ENCODE results near the gene CIB1. TPM values are rescaled to one million over a fixed set of nuclear protein-coding genes. Genes with fewer than 3 reads are reported as not detected.

Gene CIB1
- total RNA-seq, 2 donors from 2014 or later: 36.6 to 59.0 TPM

DNA sequence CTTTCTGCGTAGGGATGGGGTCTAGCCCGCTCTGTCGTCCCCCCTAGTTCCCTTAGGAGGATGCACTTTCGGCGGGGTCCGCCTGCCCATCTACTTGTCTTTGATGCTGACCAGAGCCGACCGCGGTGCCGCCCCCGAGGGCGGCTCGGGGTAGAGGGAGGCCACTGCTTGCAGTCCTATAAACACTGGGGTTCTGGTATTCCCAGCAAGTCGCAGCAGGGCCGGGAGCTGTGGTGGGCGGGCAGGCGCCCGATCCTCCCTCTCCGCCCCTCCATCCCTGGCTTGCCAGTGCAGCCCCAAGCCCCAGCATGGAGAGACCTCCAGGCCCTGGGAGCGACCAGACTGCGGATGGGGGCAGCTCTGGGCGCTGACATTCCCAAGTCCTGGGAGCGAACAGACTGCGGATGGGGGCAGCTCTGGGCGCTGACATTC, 31.8 kb downstream of the CIB1 start:
- peaks cover 50% of the 10 kb centered on the region for H3K4me1 ChIP-seq
- TF ChIP-seq, protein P1, sequence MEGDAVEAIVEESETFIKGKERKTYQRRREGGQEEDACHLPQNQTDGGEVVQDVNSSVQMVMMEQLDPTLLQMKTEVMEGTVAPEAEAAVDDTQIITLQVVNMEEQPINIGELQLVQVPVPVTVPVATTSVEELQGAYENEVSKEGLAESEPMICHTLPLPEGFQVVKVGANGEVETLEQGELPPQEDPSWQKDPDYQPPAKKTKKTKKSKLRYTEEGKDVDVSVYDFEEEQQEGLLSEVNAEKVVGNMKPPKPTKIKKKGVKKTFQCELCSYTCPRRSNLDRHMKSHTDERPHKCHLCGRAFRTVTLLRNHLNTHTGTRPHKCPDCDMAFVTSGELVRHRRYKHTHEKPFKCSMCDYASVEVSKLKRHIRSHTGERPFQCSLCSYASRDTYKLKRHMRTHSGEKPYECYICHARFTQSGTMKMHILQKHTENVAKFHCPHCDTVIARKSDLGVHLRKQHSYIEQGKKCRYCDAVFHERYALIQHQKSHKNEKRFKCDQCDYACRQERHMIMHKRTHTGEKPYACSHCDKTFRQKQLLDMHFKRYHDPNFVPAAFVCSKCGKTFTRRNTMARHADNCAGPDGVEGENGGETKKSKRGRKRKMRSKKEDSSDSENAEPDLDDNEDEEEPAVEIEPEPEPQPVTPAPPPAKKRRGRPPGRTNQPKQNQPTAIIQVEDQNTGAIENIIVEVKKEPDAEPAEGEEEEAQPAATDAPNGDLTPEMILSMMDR (IDR thresholded peaks at IDR 0.05): no peak
- no peak for TF ChIP-seq POLR2A (IDR thresholded peaks at IDR 0.05)
- intact Hi-C loops (cut with DNase I): no loop called here
- no peak for ATAC-seq
- H3K36me3 ChIP-seq (replicated peaks in 1 of 2; ENCODE audit: insufficient read depth in 1 of 2, low read depth in 2 of 2): no peaks in the 10 kb centered on the region
- H3K9me3 ChIP-seq: no peaks in the 10 kb centered on the region
- peak overlapping the region in 3 of 4 donors; percentile 73 to 90 (median 80) for H3K27ac ChIP-seq
- 0 to 9% methylated on average over 13 to 25 of the region's 25 CpGs for WGBS, 2 donors
- H3K27me3 ChIP-seq: no peaks in the 10 kb centered on the region
- peak in 1 of 4 donors; percentile 13 for DNase-seq
- peak overlapping the region; percentile 61 to 64 for H3K4me3 ChIP-seq

DNA sequence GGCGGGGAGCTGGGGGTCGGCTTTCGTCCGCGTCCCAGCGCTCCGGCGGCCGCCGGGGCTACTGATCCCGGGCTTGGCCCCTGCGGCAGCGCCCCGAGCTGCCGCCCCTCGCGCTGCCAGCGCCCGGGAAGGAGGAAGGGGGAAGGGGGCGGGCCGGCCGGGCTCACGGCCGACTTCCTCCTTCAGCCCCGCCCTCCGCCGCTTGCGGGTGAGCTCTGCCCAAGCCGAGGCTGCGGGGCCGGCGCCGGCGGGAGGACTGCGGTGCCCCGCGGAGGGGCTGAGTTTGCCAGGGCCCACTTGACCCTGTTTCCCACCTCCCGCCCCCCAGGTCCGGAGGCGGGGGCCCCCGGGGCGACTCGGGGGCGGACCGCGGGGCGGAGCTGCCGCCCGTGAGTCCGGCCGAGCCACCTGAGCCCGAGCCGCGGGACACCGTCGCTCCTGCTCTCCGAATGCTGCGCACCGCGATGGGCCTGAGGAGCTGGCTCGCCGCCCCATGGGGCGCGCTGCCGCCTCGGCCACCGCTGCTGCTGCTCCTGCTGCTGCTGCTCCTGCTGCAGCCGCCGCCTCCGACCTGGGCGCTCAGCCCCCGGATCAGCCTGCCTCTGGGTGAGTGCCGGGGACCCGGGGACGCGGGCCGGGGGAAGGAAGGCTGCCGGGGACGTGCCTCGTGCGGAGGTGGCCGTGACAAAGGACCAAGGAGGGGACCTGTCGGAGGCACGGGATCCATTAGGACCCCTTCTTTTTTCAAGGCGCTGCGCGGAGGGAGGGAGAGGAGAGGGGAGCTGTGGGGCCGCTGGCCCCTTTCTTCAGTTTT, 32.4 kb downstream of the CIB1 start, which contains the start of gene SEMA4B:
Gene SEMA4B, plus strand, starts transcription at position 201 of the 814 bp plus-strand sequence. Its CDS starts 249 bp downstream, at position 450.
- Histone ChIP-seq H3K27me3 (no peaks in the 10 kb centered on the region), H3K27ac (peak within 1 kb of the TSS; percentile 73 to 90 (median 80)), H3K4me1 (peaks cover 50% of the 10 kb centered on the region), H3K4me3 (peak within 1 kb of the TSS; percentile 61 to 64), H3K36me3 (replicated peaks in 1 of 2; ENCODE audit: insufficient read depth in 1 of 2, low read depth in 2 of 2) (no peaks in the 10 kb centered on the region), H3K9me3 (no peaks in the 10 kb centered on the region)
- intact Hi-C loops (cut with DNase I): no loop called here
- peak; percentile 87 for ATAC-seq
- 0% methylated on average over 78 of the region's 88 CpGs; no CpG with 5 or more reads in 1 of the 2 donors for WGBS, 2 donors
- DNase-seq: peak; percentile 73 to 87 (median 80)
- peak; percentile 36 to 58 (median 45) for TF ChIP-seq POLR2A (IDR thresholded peaks at IDR 0.05)
- TF ChIP-seq, protein P1 (IDR thresholded peaks at IDR 0.05): no peak

DNA sequence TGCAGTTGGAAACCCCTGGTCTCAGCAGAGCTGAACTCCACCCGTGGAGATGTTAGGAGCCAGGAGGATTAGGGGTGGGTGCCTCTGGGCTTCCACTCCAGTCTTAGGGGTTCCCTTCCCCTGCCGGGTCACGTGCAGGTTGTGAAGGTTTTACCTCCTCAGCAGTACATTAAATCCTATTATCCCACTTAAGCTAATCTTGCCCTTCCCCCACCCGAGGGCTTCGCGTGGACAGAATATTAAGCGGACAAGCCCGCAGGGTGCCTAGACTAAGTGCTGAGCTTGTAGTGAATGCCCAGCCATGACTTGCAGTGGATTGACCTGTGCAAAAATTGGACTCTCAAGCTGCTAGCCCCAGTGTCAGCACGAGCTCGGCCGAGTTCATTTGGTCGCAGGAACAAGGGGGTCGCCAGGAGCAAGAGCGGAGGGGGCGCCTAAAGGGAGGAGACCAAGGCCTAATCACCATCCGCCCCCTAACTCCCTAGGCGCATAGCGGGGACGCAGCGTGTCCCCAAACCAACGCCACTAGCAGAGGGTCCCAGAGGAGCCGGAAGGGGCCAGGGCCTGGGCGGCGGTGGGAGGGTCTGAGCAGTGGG, 33.1 kb downstream of the CIB1 start:
- WGBS, 2 donors: 31 to 50% methylated on average over 13 to 21 of the region's 24 CpGs
- Histone ChIP-seq H3K27me3 (no peaks in the 10 kb centered on the region), H3K4me1 (peaks cover 45% of the 10 kb centered on the region), H3K36me3 (replicated peaks in 1 of 2; ENCODE audit: insufficient read depth in 1 of 2, low read depth in 2 of 2) (no peaks in the 10 kb centered on the region), H3K4me3 (peak overlapping the region; percentile 61 to 64), H3K9me3 (no peaks in the 10 kb centered on the region), H3K27ac (peak overlapping the region; percentile 73 to 90 (median 80))
- TF ChIP-seq POLR2A (IDR thresholded peaks at IDR 0.05): no peak
- TF ChIP-seq, protein P1 (IDR thresholded peaks at IDR 0.05): no peak
- ATAC-seq (peak; percentile 6), DNase-seq (peak in 1 of 4 donors; percentile 13)
- intact Hi-C loops (cut with DNase I): no loop called here

DNA sequence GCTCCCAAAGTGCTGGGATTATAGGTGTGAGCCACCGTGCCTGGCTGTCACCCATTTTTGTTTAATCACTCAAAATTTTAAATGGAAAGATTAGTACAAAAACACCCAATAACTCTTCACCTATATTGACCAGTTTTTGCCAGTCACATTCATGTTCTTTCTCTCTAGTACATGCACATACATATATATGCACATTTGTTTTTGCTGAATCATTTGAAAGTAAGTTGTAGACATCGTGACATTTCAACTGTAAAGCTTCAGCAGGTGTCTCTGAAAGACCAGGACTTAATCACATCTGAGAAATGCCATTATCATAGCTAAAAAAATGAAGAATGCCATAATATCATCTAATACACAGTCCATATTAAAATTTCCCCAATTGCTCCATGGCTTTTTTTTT, 39.1 kb downstream of the CIB1 start:
- no peak for TF ChIP-seq POLR2A (IDR thresholded peaks at IDR 0.05)
- TF ChIP-seq, protein P1 (IDR thresholded peaks at IDR 0.05): no peak
- 51 to 57% methylated on average over 2 of the region's 2 CpGs for WGBS, 2 donors
- Histone ChIP-seq H3K4me1 (peaks cover 55% of the 10 kb centered on the region), H3K36me3 (replicated peaks in 1 of 2; ENCODE audit: insufficient read depth in 1 of 2, low read depth in 2 of 2) (no peaks in the 10 kb centered on the region), H3K27me3 (no peaks in the 10 kb centered on the region), H3K27ac (peak overlapping the region in 1 of 4 donors; percentile 30), H3K4me3 (no peak overlapping the region), H3K9me3 (no peaks in the 10 kb centered on the region)
- intact Hi-C loops (cut with DNase I): no loop called here
- no peak for ATAC-seq
- no peak for DNase-seq
